Prostate gland (tissue), 2 donors: ENCODE results near the gene FRMPD4.
"Not testable (repeated sequence)": the region's sequence is repeated elsewhere in the genome, so short reads cannot be mapped to it uniquely, and the experiment has no call there.

Source experiments
- POLR2A ChIP-seq: fragments of 450-650 bp; IDR thresholded peaks from one replicate; pipeline ENCODE4 v1.6.1; 2016; ENCODE audit warnings: antibody characterized with exemption, mild to moderate bottlenecking
- POLR2AphosphoS5 ChIP-seq: sonication (generic); formaldehyde crosslinking; IDR thresholded peaks from one replicate; pipeline ENCODE4 v1.6.1; 2017; ENCODE audit warnings: antibody characterized with exemption
- TF ChIP-seq, protein P1 (sequence below), 4 experiments: fragments of 200-600 bp in 2 of 4; fragments of 450-650 bp in 2 of 4; sonication (generic) in 2 of 4; IDR thresholded peaks; 1 replicate in 3 of 4; 2 replicates in 1 of 4; pipeline ENCODE4 v1.5.1; 2016 to 2019; ENCODE audit warnings: antibody characterized with exemption in 4 of 4, mild to moderate bottlenecking in 2 of 4, moderate library complexity in 2 of 4

DNA sequence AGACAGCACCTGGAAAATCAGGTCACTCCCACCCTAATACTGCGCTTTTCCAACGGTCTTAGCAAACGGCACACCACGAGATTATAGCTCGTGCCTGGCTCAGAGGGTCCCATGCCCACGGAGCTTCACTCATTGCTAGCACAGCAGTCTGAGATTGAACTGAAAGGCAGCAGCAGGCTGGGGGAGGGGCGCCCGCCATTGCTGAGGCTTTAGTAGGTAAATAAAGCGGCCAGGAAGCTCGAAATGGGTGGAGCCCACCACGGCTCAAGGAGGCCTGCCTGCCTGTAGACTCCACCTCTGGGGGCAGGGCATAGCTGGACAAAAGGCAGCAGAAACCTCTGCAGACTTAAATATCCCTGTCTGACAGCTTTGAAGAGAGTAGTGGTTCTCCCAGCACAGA is 399.8 kb downstream of the FRMPD4 start:
- TF ChIP-seq, protein P1, sequence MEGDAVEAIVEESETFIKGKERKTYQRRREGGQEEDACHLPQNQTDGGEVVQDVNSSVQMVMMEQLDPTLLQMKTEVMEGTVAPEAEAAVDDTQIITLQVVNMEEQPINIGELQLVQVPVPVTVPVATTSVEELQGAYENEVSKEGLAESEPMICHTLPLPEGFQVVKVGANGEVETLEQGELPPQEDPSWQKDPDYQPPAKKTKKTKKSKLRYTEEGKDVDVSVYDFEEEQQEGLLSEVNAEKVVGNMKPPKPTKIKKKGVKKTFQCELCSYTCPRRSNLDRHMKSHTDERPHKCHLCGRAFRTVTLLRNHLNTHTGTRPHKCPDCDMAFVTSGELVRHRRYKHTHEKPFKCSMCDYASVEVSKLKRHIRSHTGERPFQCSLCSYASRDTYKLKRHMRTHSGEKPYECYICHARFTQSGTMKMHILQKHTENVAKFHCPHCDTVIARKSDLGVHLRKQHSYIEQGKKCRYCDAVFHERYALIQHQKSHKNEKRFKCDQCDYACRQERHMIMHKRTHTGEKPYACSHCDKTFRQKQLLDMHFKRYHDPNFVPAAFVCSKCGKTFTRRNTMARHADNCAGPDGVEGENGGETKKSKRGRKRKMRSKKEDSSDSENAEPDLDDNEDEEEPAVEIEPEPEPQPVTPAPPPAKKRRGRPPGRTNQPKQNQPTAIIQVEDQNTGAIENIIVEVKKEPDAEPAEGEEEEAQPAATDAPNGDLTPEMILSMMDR (IDR thresholded peaks at IDR 0.05) = not testable (repeated sequence)
- not testable (repeated sequence) for TF ChIP-seq POLR2A, POLR2AphosphoS5
